Activated CD4-positive, alpha-beta T cell treated with anti-CD3 and anti-CD28 coated beads, Interleukin-2, Interleukin-4, amounts not matched to agents 100 ng/mL and 50 ng/mL, durations not matched to agents 16 hours and 8 hours (primary cell): ENCODE measurements around the gene SIAE.

Experiments
- DNase-seq: peaks from one replicate; pipeline ENCODE4 v3.0.0-alpha.2; 2020; ENCODE audit warnings: low spot score

The SIAE gene

GRCh38 chr11:124663861-124664260, 9.7 kb downstream of the SIAE start:
- DNase-seq = no peak

- no peak for DNase-seq
Observed at GRCh38 chr11:124662106-124662505, 11.4 kb downstream of the SIAE start.

GRCh38 chr11:124661553-124661952, 12.0 kb downstream of the SIAE start:
- no peak for DNase-seq

- DNase-seq = no peak
Observed at GRCh38 chr11:124658986-124659385, 14.6 kb downstream of the SIAE start.

GRCh38 chr11:124658501-124658900, 15.0 kb downstream of the SIAE start:
- no peak for DNase-seq

GRCh38 chr11:124657904-124658303, 15.6 kb downstream of the SIAE start:
- no peak for DNase-seq

- no peak for DNase-seq
Observed at GRCh38 chr11:124656774-124657630, 16.5 kb downstream of the SIAE start.

GRCh38 chr11:124648610-124649009, 24.9 kb downstream of the SIAE start:
- no peak for DNase-seq

- no peak for DNase-seq
Observed at GRCh38 chr11:124646148-124646547, 27.4 kb downstream of the SIAE start.

- DNase-seq = peak; percentile 16
Observed at GRCh38 chr11:124644426-124645280, 28.9 kb downstream of the SIAE start.

- no peak for DNase-seq
Observed at GRCh38 chr11:124643605-124644425, 29.7 kb downstream of the SIAE start.

GRCh38 chr11:124643042-124643604, 30.4 kb downstream of the SIAE start:
- no peak for DNase-seq

GRCh38 chr11:124642628-124643027, 30.9 kb downstream of the SIAE start:
- no peak for DNase-seq

GRCh38 chr11:124640666-124641065, 32.9 kb downstream of the SIAE start:
- no peak for DNase-seq

GRCh38 chr11:124639186-124639585, 34.4 kb downstream of the SIAE start:
- no peak for DNase-seq

GRCh38 chr11:124638500-124638899, 35.0 kb downstream of the SIAE start:
- DNase-seq = no peak

GRCh38 chr11:124635932-124636331, 37.6 kb downstream of the SIAE start:
- no peak for DNase-seq

- no peak for DNase-seq
Observed at GRCh38 chr11:124633355-124633754, 40.2 kb downstream of the SIAE start.

GRCh38 chr11:124629961-124630360, 43.6 kb downstream of the SIAE start:
- no peak for DNase-seq

GRCh38 chr11:124627546-124627945, 46.0 kb downstream of the SIAE start:
- DNase-seq = no peak

- DNase-seq = no peak
Observed at GRCh38 chr11:124625504-124626168, 47.9 kb downstream of the SIAE start.
